Skin epidermis (tissue), 12 donors: ENCODE results near the gene RHBDD1.

Experiments used
- H3K27ac ChIP-seq, 21 experiments: fragments of 200-600 bp; sonication (generic) in 11 of 21; one replicate each; pipeline ENCODE4 v1.5.0; 2020; ENCODE audit warnings: mild to moderate bottlenecking in 3 of 21, inconsistent platforms in 2 of 21, moderate library complexity in 2 of 21
- H3K4me3 ChIP-seq, 7 experiments: fragments of 200-600 bp; sonication (generic) in 2 of 7; one replicate each; pipeline ENCODE4 v1.5.0; 2020; ENCODE audit warnings: inconsistent platforms in 2 of 7, mild to moderate bottlenecking in 2 of 7, moderate library complexity in 1 of 7

The RHBDD1 gene

DNA sequence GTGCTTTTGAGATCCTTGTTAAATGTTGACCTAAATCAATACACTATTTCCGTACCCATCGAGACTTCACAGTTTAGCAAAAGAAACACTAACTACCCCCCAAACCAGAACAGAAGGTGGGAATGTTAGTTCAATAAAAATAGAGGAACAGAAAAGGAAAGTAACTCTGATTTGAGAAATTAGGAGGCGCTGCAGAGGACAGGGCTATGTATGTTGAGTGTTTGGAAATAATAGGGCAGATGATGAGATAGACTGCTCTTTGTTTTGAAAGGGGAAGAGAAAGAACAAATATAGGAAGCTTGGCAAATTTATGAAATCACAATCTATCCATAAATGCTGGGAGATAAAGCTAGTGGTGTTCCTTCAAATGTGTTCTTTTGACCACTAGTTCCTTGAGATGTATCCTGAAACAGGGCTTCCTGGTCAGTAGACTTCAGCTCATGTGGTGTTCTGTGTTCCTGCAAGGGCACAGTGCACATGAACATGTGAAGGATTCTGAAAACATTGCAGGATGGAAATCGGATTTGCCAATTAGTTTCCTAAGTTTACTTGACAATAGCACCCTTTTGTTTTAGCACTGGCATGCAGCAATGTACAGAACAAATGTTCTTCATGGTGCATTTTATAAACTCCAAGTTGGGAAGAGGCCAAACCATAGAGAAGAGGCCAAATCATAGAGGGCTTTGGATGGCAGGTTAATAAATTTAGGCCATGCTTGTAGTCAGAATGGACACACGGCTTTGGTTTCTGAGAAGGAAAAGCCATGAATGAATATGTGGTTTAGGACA is 39.8 kb downstream of the RHBDD1 start:
- Histone ChIP-seq H3K4me3 (no peak overlapping the region), H3K27ac (no peak overlapping the region)

DNA sequence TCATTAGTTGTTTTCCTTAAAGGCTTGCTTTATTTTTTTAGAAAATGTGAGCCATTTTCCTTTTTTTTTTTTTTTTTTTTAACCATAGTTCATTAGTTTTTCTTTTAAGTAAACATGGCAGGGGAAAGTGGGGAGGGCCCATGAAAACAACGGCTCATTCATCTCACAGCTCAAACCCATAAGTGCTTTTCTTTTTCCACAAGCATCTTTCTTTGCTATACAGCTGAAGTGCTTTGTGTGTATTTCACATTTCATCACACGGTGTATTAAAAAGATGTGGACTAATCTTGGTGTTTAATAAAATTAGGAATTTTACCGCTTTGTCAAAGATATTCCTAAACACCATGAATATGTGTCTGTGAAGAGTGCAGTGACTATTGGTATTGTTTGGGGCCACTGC is 41.6 kb downstream of the RHBDD1 start:
- H3K4me3 ChIP-seq, result no peak overlapping the region
- no peak overlapping the region for H3K27ac ChIP-seq

DNA sequence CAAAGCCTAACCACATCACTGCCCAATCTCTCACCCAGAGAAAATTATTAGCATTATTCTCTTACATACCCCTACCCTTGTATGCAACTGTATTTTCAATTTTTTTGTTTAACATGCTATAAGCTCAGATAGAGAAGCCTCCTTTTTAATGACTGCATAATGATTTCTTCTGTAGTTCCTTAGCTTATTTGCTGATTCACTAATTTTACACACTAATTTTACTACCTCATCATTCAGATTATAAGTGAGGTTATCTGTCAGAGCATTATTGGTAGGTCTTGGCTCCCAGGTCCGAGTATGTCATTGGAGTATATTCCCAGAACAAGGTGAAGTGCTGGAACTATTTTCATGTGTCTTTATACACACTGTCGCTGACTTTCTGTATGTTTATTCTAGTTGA is 45.4 kb downstream of the RHBDD1 start:
- Histone ChIP-seq H3K4me3 (no peak overlapping the region), H3K27ac (no peak overlapping the region)

DNA sequence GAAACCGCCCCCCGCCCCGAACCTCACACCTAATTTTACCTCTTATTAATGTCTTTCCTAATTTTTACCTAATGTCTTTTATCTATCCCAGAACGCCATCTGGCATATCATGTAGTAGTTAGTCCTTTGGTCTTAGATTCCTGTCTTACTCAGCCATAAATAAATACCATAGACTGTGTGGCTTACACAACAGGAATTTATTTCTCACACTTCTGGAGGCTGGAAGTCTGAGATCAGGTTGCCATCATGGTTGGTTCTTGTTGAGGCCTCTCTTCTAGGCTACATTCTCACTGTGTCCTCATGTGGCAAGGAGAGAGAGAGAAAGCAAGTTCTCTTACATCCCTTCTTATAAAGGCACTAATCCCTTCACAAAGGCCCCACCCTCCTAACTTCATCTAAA is 46.8 kb downstream of the RHBDD1 start:
- H3K4me3 ChIP-seq, result no peak overlapping the region
- no peak overlapping the region for H3K27ac ChIP-seq

DNA sequence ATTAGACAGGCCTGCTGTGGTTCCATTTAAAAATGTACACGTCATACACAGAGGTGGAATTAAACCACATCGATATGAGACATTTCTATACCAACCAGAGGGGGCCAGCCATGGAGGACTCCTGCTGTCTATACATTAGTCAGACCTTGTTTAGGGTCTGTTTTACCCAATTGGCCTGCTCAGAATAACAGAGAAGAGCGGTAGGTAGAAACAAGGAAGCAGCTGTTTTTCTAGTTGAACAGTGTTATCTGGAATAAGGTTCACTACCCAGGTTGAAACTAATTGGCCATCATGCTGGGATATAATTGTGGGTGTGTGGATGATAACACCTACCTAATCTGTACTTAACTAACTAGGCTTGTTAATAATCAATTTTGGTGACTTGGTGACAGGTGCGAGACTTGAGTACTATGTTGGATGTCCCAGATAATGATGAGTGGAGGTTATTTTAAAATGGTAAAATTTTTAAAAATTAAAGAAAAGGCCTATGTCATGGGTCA is 47.5 kb downstream of the RHBDD1 start:
- Histone ChIP-seq H3K27ac (no peak overlapping the region), H3K4me3 (no peak overlapping the region)

DNA sequence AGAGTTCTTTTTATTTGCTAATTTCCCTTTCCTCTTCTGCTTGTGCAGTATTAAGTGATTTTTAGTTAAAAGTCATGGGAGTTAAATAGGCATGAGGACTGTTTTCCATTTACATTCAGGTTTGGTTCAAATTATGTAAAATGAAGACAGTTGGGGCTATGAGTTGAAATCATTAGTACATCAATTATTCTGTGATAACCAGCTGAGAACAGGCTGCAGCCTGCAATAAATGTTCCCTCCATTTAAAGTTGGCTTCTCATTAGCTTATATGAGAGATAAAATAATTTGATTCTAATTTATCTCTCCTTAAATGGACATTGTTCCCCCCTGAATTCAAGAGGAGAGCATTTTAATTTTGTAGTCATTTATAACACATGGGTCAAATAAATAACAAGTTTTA is 48.3 kb downstream of the RHBDD1 start:
- H3K4me3 ChIP-seq, result no peak overlapping the region
- H3K27ac ChIP-seq, result no peak overlapping the region

DNA sequence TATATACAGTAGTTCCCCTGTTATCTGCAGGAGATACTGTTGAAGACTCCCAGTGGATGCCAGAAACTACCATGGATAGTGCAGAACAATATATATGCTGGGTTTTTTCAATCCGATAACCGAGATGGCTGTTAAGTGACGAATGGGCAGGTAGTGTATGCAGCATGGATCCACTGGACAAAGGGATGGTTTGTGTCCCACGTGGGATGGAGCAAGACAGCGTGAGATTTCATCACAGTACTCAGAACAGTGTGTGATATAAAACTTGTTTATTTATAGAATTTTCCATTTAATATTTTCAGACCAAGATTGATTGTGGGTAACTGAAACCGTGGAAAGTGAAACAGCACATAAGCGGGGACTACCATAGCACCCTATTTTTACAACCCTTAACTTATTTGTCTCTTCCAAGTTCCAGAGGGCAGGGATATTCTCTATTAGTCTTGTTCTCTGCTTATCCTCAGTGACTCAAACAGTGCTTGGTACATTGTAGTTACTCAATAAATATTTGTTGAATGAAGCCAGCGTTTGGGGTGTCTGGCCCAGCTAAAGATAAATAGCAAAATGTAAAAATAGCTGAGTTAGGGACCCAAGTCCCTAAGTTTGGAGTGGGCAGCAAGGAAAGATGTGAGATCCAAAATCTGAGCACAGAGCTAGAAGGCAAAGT is 50.0 kb downstream of the RHBDD1 start:
- no peak overlapping the region for H3K27ac ChIP-seq

DNA sequence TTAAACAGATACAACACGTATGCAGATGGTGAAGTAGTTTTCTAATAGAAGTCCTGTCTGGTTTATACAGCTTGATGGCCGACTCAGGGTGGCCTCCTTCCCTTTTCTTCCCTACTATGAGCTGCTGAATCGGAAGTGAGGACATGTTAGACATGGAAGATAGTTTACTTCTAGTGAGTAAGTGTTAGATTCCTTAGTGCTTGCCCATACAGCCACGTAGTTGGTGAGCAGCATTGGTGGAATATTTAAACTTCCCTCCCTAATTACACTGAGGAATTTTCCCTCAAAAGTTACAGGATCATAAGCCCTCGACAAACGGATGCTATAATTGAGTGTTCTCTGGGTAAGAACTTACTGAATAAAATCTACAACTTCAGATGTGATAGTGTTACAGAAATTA is 52.1 kb downstream of the RHBDD1 start:
- Histone ChIP-seq H3K4me3 (no peak overlapping the region), H3K27ac (no peak overlapping the region)

More for the DNA sequence above, 50.0 kb downstream of the RHBDD1 start:
- H3K4me3 ChIP-seq, result no peak overlapping the region

DNA sequence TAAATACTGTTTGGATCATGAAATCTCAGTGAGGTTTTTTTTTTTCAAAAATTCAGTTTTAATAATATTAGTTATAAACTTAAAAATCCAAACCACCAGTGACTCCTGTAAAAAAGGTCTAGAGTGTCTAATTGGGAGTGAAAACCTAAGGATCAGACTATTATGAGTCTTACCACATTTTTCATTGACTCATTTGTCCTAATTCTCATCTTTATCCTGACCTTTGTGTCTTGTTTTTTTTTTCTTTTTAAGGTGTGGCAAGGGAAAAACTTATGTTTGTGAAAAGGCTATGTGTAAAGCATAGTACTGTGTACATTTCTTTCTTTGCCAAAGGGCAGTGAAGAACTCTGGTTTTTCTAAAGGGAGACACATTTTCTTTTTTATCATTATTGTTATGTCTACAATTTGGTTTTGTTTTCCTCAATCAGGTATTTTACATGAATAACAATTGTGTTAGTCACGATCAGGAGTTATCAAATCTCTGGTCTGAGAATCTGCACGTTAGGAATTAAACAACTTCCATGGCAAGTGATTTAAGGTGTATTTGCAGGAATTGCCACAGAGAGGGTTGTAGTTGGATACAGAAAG is 52.6 kb downstream of the RHBDD1 start:
- Histone ChIP-seq H3K27ac (no peak overlapping the region), H3K4me3 (no peak overlapping the region)

DNA sequence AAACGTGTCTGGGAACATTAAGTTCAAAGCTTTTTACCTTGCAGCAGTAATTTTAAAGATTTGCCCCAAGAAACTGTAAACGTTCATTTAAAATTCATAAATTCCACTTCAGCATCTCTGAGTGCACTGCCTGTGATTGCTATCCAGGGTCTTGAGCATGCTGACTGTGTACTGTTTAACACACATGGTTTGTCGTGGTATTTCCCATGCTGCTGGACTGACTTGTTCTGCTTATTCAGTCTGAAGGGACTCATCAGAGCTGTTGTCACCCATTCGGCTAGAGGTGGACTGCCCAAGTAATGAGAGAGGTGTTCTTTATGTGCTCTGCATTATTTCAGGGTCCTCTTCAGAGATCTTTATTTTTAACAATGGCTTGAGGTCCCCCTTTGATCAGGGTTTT is 53.1 kb downstream of the RHBDD1 start:
- Histone ChIP-seq H3K27ac (no peak overlapping the region), H3K4me3 (no peak overlapping the region)

DNA sequence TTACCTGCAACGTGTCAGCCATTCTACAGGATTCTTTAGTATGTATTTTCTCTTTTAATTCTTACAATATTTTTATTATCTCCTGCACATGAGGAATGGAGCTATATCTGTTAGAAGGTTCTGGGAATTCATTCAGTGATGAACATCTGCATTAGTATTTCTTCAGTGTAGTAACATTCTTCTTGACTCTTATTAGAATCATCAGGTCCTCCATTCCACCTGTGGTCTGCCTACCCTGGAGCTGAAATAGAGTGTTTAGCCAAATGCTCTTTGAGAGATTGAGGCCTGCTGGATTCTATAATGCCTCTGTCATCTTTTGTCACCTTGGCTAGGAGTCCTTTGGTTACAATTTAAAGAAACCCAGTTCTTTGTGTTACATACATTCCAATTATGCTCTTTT is 54.4 kb downstream of the RHBDD1 start:
- Histone ChIP-seq H3K27ac (no peak overlapping the region), H3K4me3 (no peak overlapping the region)

DNA sequence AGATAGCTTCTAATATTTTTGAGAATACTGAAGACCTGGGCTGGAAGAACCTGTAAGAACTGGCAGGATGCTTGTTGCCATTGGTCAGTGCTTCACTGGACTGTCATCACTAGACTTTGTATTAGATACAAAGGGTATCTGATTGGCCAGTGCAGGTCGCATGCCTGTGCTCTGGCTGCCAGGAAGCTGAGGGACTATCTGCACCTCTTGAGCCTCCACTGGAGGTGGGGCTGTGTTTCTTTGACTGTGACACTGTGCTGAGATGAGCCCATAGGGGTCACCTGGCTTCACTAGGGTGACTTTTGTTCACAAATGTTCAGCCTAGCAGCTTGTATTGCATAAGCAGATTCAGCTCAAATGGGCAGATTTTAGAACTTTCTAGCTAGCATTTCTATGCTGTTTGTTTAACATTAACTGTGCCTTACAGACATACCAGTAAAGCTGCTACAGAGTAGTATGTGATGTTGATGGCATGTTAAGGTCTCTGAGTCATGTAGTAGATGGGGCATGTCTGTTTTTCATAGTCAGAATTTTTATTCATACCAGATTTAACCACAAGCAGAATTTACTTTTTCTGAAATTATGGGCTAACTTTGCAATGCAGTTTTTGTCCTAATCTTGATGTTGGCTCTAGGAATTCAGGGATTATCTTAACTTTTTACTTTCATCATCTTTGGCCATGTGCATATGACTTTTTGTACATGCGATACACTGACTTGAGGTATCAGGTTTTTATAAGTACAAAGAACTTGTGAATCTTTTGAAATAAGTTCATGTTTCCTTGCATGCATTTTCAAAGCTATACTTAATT is 56.1 kb downstream of the RHBDD1 start:
- Histone ChIP-seq H3K27ac (peak overlapping the region in 6 of 21 experiments; percentile 19 to 70 (median 45)), H3K4me3 (no peak overlapping the region)

DNA sequence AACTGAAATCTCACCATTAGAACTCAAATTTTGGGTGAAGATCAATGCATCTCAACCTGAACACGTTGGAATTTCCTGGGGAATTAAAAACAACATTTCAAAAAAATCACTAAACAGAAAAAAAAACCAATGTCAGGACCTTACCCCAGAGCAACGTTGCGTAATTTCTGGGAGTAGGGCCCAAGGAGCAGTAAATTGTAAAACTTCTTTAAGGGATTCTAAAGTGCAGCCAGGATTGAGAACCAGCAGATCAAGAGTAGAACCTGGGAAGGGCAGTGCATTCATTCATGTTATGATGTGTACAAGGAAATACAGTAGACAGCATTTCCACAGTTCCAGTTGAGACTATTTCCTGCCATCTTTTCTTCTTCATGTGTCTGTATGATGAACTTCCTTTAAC is 56.9 kb downstream of the RHBDD1 start:
- Histone ChIP-seq H3K4me3 (no peak overlapping the region), H3K27ac (peak overlapping the region in 6 of 21 experiments; percentile 19 to 60 (median 40))

DNA sequence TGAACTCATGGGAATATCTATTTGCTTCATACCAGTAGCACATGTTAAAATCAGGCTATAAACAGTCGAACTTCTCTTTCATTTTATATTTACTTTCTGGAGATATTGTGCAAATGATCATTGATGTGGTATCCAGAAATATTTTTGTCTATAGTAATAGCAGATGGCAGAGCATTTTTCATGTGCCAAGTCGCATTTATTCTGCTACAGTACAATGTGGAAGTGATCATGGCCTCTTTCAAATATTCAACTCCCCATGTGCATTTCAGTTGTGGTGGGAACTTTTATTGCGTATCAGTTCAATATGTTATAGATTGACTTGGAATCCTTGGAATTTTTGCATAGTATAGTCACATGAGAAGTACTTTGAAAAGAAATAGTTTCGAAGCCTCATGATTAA is 57.4 kb downstream of the RHBDD1 start:
- no peak overlapping the region for H3K4me3 ChIP-seq
- H3K27ac ChIP-seq, result peak overlapping the region in 6 of 21 experiments; percentile 19 to 60 (median 47)

DNA sequence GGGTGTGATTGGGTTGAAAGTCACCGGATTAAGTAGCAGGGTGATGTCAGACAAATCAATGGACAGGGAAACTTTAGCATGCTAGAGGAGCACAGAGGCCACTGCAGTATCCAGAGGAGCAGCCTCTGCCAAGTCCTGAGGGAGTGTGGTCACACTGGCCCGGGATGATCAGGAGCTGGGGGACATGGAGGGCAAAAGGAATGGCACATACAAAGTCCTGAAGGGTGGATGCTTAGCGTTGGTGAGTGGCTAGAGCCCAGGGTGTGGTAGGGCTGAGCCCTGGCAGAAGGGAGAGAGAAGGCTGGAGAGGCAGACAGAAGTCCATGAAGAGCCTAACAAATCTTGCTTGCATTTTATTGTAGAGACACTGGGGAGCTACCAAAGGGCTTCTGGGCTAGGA is 58.9 kb downstream of the RHBDD1 start:
- Histone ChIP-seq H3K27ac (no peak overlapping the region), H3K4me3 (no peak overlapping the region)

DNA sequence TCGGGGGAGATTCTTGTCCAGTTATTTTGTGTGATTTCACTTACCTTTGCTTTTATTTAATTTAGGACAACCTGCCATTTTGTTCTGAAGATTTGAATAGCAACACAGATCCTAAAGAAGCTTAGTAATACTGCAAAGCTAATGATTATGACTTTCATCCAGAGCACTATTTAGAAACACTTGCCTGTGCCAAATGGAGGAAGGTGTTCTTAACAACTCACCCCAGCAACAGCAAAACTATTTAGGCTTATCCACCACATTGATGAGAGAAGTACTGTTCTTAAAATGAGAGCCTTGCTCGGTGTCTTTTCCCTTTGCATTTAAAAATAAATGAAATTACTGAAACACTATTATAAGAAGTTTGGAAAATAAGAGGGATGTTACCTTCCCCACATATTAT is 59.7 kb downstream of the RHBDD1 start:
- Histone ChIP-seq H3K4me3 (no peak overlapping the region), H3K27ac (no peak overlapping the region)

DNA sequence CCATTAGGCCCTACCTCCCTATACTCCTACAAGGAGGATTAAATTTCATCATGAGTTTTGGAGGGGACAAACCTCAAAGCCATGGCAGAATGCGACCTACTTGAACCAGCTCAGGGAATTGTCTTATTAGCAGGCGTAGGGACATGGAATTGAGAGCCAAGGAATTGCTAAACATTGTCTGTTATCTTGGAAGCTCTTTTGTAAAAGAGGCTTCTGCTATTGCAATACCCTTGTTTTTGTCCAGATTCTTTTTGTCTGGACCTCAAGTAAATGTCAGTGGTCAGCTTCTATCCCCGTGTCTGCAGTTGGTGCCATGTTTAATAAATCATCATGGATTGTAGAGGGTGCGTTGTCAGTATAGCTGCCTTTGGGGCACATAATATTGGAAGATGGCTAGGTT is 62.3 kb downstream of the RHBDD1 start:
- Histone ChIP-seq H3K27ac (no peak overlapping the region), H3K4me3 (no peak overlapping the region)

DNA sequence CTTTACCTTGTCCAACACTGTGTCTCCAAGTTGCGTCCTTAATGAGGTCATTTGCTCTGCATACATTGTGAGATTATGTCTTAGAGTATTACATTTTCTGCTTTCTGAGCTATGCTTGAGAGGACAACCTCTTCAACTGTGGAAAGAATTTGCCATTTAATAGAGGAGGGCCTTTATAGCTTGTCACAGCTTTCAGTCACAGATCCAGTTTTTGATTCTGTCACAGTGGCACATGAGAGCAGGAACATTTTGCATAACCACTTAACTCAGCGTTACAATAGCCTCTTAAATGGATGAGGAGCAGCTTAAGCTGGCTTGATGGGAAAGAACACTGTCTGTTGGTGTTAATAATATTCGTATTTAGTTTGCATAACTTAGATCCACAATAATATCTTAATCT is 63.0 kb downstream of the RHBDD1 start:
- H3K4me3 ChIP-seq, result no peak overlapping the region
- H3K27ac ChIP-seq, result no peak overlapping the region

DNA sequence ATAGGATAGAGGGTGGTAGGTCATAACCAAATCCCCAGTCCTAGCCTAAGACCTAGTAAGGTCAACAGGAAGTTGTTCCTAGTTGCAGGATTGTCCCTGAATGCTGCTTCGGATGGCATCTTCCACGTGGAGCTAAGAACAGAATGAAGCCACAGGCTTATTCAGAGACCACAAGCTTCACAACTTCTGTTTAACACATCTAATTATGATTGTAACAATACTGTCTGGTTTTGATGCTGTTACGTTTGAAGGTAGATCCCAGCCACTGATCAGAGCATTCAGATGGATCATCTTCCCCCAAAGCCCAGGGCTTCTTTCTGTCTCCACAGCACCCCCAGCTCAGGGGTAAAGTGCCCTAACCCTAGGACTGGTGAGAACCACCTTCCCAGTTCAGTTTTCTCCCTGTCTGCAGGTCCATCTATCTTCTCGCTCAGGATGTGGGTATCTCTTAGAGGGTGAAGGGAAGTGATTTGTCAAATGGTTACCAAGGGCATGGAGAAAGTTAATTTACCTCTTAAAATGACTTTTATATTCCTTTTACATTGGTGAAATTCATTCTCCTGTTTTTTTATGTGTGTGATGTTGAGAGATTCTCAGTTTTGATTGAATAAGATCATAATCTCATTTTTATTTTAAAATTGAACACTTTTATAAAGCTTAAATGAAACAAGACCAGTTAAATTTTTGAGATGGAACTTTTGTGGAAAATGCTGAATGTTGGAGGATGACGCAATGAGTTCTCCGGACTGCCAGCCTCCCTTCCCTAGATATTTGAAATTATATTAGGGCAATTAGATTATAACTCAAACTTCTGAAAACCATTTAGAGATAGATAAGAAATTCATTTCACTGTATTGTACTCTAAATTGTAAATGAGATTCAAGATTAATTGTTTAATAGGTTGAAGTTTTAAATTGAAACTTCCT is 66.5 kb downstream of the RHBDD1 start:
- H3K4me3 ChIP-seq, result no peak overlapping the region
- H3K27ac ChIP-seq, result peak overlapping the region in 1 of 21 experiments; percentile 7
